HEK293 (cell line): ENCODE data around the gene CLPSL1.

Experiments used
- ATF2 ChIP-seq: fragments of 450-650 bp; formaldehyde crosslinking; IDR thresholded peaks from 2 replicates; pipeline ENCODE4 v1.5.1; 2016; ENCODE audit warnings: missing biosample characterization, missing genetic modification characterization, low read depth
- CTCF ChIP-seq: fragments of 450-650 bp; formaldehyde crosslinking; IDR thresholded peaks from 2 replicates; pipeline ENCODE4 v1.5.1; 2016; ENCODE audit warnings: missing biosample characterization, missing genetic modification characterization
- PBX3 ChIP-seq: sonication (generic); formaldehyde crosslinking; IDR thresholded peaks from 2 replicates; pipeline ENCODE4 v1.8.1; 2022; ENCODE audit warnings: mild to moderate bottlenecking, moderate library complexity, missing genetic modification reagents
- ZBTB11 ChIP-seq: fragments of 450-650 bp; formaldehyde crosslinking; conservative IDR thresholded peaks from 2 replicates; pipeline ENCODE4 v1.5.1; 2016; ENCODE audit warnings: low read depth, missing biosample characterization, missing genetic modification characterization
- ZBTB26 ChIP-seq: fragments of 450-650 bp; formaldehyde crosslinking; optimal IDR thresholded peaks from 2 replicates; pipeline ENCODE3; 2016; ENCODE audit warnings: missing biosample characterization, mild to moderate bottlenecking, missing genetic modification characterization
- ZNF175 ChIP-seq: fragments of 450-650 bp; formaldehyde crosslinking; IDR thresholded peaks from 2 replicates; pipeline ENCODE4 v1.5.1; 2016; ENCODE audit warnings: missing biosample characterization, missing genetic modification characterization
- ZNF707 ChIP-seq: fragments of 450-650 bp; formaldehyde crosslinking; IDR thresholded peaks from 2 replicates; pipeline ENCODE4 v1.5.1; 2016; ENCODE audit warnings: missing biosample characterization, missing genetic modification characterization

- no peak for TF ChIP-seq ATF2 (tag by site-specific recombination)
- no peak for TF ChIP-seq CTCF
- TF ChIP-seq ZBTB11, result no peak
- TF ChIP-seq ZNF175 (tag by site-specific recombination), result no peak
- TF ChIP-seq PBX3 (CRISPR knock-in tag), result no peak
- no peak for TF ChIP-seq ZNF707 (tag by site-specific recombination)
- TF ChIP-seq ZBTB26 (tag by site-specific recombination), result no peak
These were observed 26.2 kb upstream of the CLPSL1 start for GRCh38 chr6:35754452-35755277.
